HCT116 (cell line): ENCODE results near the gene KRTAP4-6. TPM values are rescaled to one million over a fixed set of nuclear protein-coding genes. Genes with fewer than 3 reads are reported as not detected.
A peak's percentile ranks its signal among the peaks of the same experiment; 100 is the strongest.

Source experiments
- ATAC-seq: fragments of 200-7000 bp; cut with Tn5 transposase; 2 replicates; pipeline ENCODE4 v1.9.1; 2020; ENCODE audit warnings: mild to moderate bottlenecking, moderate library complexity
- BruUV-seq: library from RNA; stranded (reverse); fragments of 400-500 nt; replicated peaks from 2 replicates; lab custom pipeline; 2021; lab: Mats Ljungman, UMichigan
- CTCF ChIA-PET: fragments of 300-600 bp; sonication (Branson Sonifier 250); formaldehyde crosslinking; loops from one replicate; lab custom pipeline; 2021; ENCODE audit warnings: antibody characterized with exemption; lab: Charles Lee
- POLR2A ChIA-PET: fragments of 300-600, 350-600 bp; sonication (Branson Sonifier 250); formaldehyde crosslinking; loops from one replicate; lab custom pipeline; 2021; ENCODE audit warnings: antibody characterized with exemption; lab: Charles Lee
- RAD21 ChIA-PET, 2 experiments: fragments of 300-600 bp; sonication (Branson Sonifier 250); formaldehyde crosslinking; loops; one replicate each; lab custom pipeline; 2023; ENCODE audit warnings: low total read pairs in 2 of 2; ENCODE audit not compliant: uncharacterized antibody in 2 of 2, unreplicated experiment in 2 of 2, low non-redundant PET in 1 of 2; lab: Charles Lee
- DNase-seq: peaks from one replicate; pipeline ENCODE4 v3.0.0-alpha.2; 2010; ENCODE audit warnings: low read depth, low spot score
- H2AFZ ChIP-seq: fragments of 200-600 bp; shearing (Covaris generic), sonication (generic); 2 replicates; pipeline ENCODE4 v1.6.1; 2017; ENCODE audit warnings: low read depth, mixed run types, mixed read lengths, antibody characterized with exemption, low read length; ENCODE audit not compliant: poor library complexity, severe bottlenecking
- H3K27ac ChIP-seq: 2 replicates; pipeline ENCODE4 v1.5.1; 2012; ENCODE audit warnings: low read depth, low read length
- H3K27me3 ChIP-seq: fragments of 200-600 bp; sonication (generic); 2 replicates; pipeline ENCODE4 v1.6.1; 2016; ENCODE audit warnings: mixed run types, low read length, mixed read lengths; ENCODE audit not compliant: insufficient read depth
- H3K36me3 ChIP-seq, 2 experiments: fragments of 200-500 bp in 1 of 2; fragments of 200-600 bp in 1 of 2; sonication (Bioruptor generic) in 1 of 2; sonication (generic) in 1 of 2; 2 replicates each; pipeline versions ENCODE4 v1.5.1 to v1.6.1; 2014 to 2016; ENCODE audit warnings: low read length in 2 of 2, inconsistent platforms in 1 of 2, mixed read lengths in 1 of 2, mixed run types in 1 of 2; ENCODE audit not compliant: insufficient read depth in 2 of 2, control insufficient read depth in 1 of 2
- H3K4me1 ChIP-seq, 2 experiments: fragments of 200-600 bp in 1 of 2; sonication (generic) in 1 of 2; 2 replicates each; pipeline versions ENCODE4 v1.5.1 to v1.6.1; 2012 to 2017; ENCODE audit warnings: low read length in 2 of 2, inconsistent platforms in 1 of 2, mild to moderate bottlenecking in 1 of 2, mixed read lengths in 1 of 2, mixed run types in 1 of 2, moderate library complexity in 1 of 2; ENCODE audit not compliant: insufficient read depth in 2 of 2, control insufficient read depth in 1 of 2
- H3K4me2 ChIP-seq: fragments of 200-600 bp; sonication (generic); 2 replicates; pipeline ENCODE4 v1.6.1; 2017; ENCODE audit warnings: mixed run types, low read length, mixed read lengths
- H3K4me3 ChIP-seq, 2 experiments: fragments of 200-600 bp in 1 of 2; sonication (generic) in 1 of 2; replicated peaks in 1 of 2; 2 replicates each; pipeline ENCODE4 v1.5.1; 2011 to 2016; ENCODE audit warnings: low read length in 2 of 2, control low read depth in 1 of 2, low read depth in 1 of 2, mild to moderate bottlenecking in 1 of 2, mixed read lengths in 1 of 2, mixed run types in 1 of 2
- H3K79me2 ChIP-seq: fragments of 200-600 bp; sonication (generic); 2 replicates; pipeline ENCODE4 v1.6.1; 2017; ENCODE audit warnings: mild to moderate bottlenecking, mixed run types, low read length, moderate library complexity, mixed read lengths; ENCODE audit not compliant: insufficient read depth
- H3K9ac ChIP-seq: fragments of 200-600 bp; sonication (generic); 2 replicates; pipeline ENCODE4 v1.6.1; 2016; ENCODE audit warnings: low read length, mixed read lengths
- H3K9me2 ChIP-seq: fragments of 200-600 bp; sonication (generic), shearing (Covaris generic); 2 replicates; pipeline ENCODE4 v1.6.1; 2017; ENCODE audit warnings: mixed run types, mild to moderate bottlenecking, moderate library complexity; ENCODE audit not compliant: insufficient read depth
- H3K9me3 ChIP-seq, 2 experiments: fragments of 200-500 bp in 1 of 2; fragments of 200-600 bp in 1 of 2; sonication (Bioruptor generic) in 1 of 2; sonication (generic) in 1 of 2; 2 replicates each; pipeline ENCODE4 v1.6.1; 2014 to 2017; ENCODE audit warnings: low read length in 2 of 2, mixed read lengths in 2 of 2, inconsistent platforms in 1 of 2, low read depth in 1 of 2, mild to moderate bottlenecking in 1 of 2, mixed run types in 1 of 2, moderate library complexity in 1 of 2; ENCODE audit not compliant: control insufficient read depth in 1 of 2, insufficient read depth in 1 of 2
- H4K20me1 ChIP-seq: fragments of 200-600 bp; sonication (generic), shearing (Covaris generic); 2 replicates; pipeline ENCODE4 v1.6.1; 2017; ENCODE audit warnings: mixed run types, mild to moderate bottlenecking, moderate library complexity; ENCODE audit not compliant: insufficient read depth
- CBX3 ChIP-seq: IDR thresholded peaks from 2 replicates; pipeline ENCODE4 v1.6.1; 2012; ENCODE audit warnings: low read depth
- EGR1 ChIP-seq: IDR thresholded peaks from 2 replicates; pipeline ENCODE4 v1.6.1; 2012; ENCODE audit warnings: low read depth
- JUND ChIP-seq: IDR thresholded peaks from 2 replicates; pipeline ENCODE4 v1.6.1; 2012
- POLR2A ChIP-seq: IDR thresholded peaks from 2 replicates; pipeline ENCODE4 v1.7.0; 2011; ENCODE audit warnings: borderline replicate concordance; ENCODE audit not compliant: insufficient read depth, insufficient read length; ENCODE audit errors: extremely low read depth
- POLR2AphosphoS5 ChIP-seq: IDR thresholded peaks from 2 replicates; pipeline ENCODE4 v1.6.1; 2011; ENCODE audit warnings: mild to moderate bottlenecking, low read depth, low read length, moderate library complexity
- SP1 ChIP-seq: IDR thresholded peaks from 2 replicates; pipeline ENCODE4 v1.6.1; 2012; ENCODE audit warnings: low read depth
- ZNF274 ChIP-seq: fragments of 200-500 bp; sonication (Bioruptor generic); IDR thresholded peaks from 2 replicates; pipeline ENCODE4 v1.6.1; 2014; ENCODE audit warnings: mild to moderate bottlenecking, low read depth, low read length, inconsistent platforms
- intact Hi-C: fragments of 100-400 bp; cut with micrococcal nuclease; formaldehyde crosslinking; loops from 2 replicates; pipeline ENCODE4 v1.10.0; 2022
- total RNA-seq: library from RNA; stranded (reverse); gene quantifications from one replicate; pipeline ENCODE4 v1.2.1, GENCODE V29; 2021; ENCODE audit not compliant: unreplicated experiment
- TF ChIP-seq, protein P1 (sequence below): IDR thresholded peaks from 2 replicates; pipeline ENCODE4 v1.6.1; 2012; ENCODE audit warnings: low read depth
- TF ChIP-seq, protein P2 (sequence below): IDR thresholded peaks from 2 replicates; pipeline ENCODE4 v1.6.1; 2012
- TF ChIP-seq, protein P3 (sequence below): IDR thresholded peaks from 2 replicates; pipeline ENCODE4 v1.6.1; 2011; ENCODE audit warnings: mild to moderate bottlenecking, low read length, moderate library complexity; ENCODE audit not compliant: insufficient replicate concordance; ENCODE audit errors: extremely low read depth

The KRTAP4-6 gene
- total RNA-seq, 1 experiment from 2014 or later, result not detected

DNA sequence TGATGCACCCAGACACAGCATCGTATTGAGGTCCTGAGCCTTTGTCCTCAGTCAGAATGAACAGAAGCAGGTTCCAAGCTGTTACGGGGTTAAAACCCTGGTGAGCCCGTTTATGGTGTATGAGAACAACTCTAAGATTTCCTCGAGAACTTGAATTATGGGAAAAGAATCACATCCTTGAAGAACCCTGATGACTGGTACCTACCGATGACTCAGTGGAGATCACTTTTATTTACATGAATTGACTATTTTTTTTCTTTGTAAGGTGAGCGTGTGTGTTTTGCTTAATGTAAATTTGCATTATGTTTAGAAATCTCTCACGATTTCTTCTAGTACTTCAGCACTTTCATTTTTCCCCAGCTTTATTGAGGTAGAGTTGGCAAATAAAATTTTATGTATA is 23.5 kb upstream of the KRTAP4-6 start:
- H3K9me3 ChIP-seq, result no peaks in the 10 kb centered on the region; a peak in 1 of 4 replicates
- no peaks in the 10 kb centered on the region for H3K9me2 ChIP-seq
- H3K9ac ChIP-seq, result no peak overlapping the region
- RAD21 ChIA-PET, result no interaction called here
- H4K20me1 ChIP-seq, result no peaks in the 10 kb centered on the region
- H3K27me3 ChIP-seq, result no peaks in the 10 kb centered on the region
- intact Hi-C loops, result no loop called here
- POLR2A ChIA-PET, result no interaction called here
- DNase-seq, result no peak
- no peak for ATAC-seq
- no peak overlapping the region for H3K4me3 ChIP-seq
- no TSS peak for BruUV-seq
- TF ChIP-seq ZNF274 (no peak), POLR2AphosphoS5 (no peak), SP1 (no peak), CBX3 (no peak)
- no peaks in the 10 kb centered on the region for H3K79me2 ChIP-seq
- CTCF ChIA-PET, result no interaction called here
- H3K27ac ChIP-seq, result no peak overlapping the region
- no peak overlapping the region for H2AFZ ChIP-seq
- H3K4me2 ChIP-seq, result no peak overlapping the region
- H3K36me3 ChIP-seq, result no peaks in the 10 kb centered on the region
- no peaks in the 10 kb centered on the region for H3K4me1 ChIP-seq

DNA sequence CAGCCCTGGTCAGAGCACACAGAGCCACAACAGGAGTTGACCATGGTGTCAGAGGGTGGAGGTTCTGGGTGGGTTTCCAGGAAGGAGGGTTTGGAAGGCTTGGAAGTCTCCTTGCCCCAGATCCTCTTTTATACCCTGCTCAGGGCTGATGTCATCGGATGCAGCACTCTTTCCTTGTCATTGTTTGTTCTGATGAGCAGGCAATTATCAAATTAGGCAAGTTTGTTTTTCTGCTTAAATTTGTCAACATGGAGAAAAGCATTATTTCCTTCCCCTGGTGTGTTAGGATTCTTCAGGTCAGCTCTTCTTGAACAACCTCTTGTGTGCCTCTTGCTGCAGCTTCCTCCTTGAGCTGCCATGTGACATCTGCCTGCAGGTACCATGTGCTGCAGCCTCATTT is 20.3 kb upstream of the KRTAP4-6 start, which contains the start of gene KRTAP4-4:
KRTAP4-4 (minus strand) TSS at position 101 of the 400 bp plus-strand sequence; CDS start at position 44, 57 bp downstream.
- no peaks in the 10 kb centered on the region for H3K9me2 ChIP-seq
- peak within 1 kb of the TSS; percentile 77 for H2AFZ ChIP-seq
- no TSS peak for BruUV-seq
- no peaks in the 10 kb centered on the region for H3K79me2 ChIP-seq
- CTCF ChIA-PET, result no interaction called here
- H3K9me3 ChIP-seq, result no peaks in the 10 kb centered on the region; a peak in 1 of 4 replicates
- no peak within 1 kb of the TSS for H3K4me3 ChIP-seq
- H3K27me3 ChIP-seq, result no peaks in the 10 kb centered on the region
- no peak within 1 kb of the TSS for H3K9ac ChIP-seq
- H3K4me2 ChIP-seq, result no peak within 1 kb of the TSS
- intact Hi-C loops, result no loop called here
- no peak for TF ChIP-seq POLR2A
- TF ChIP-seq, protein P1, sequence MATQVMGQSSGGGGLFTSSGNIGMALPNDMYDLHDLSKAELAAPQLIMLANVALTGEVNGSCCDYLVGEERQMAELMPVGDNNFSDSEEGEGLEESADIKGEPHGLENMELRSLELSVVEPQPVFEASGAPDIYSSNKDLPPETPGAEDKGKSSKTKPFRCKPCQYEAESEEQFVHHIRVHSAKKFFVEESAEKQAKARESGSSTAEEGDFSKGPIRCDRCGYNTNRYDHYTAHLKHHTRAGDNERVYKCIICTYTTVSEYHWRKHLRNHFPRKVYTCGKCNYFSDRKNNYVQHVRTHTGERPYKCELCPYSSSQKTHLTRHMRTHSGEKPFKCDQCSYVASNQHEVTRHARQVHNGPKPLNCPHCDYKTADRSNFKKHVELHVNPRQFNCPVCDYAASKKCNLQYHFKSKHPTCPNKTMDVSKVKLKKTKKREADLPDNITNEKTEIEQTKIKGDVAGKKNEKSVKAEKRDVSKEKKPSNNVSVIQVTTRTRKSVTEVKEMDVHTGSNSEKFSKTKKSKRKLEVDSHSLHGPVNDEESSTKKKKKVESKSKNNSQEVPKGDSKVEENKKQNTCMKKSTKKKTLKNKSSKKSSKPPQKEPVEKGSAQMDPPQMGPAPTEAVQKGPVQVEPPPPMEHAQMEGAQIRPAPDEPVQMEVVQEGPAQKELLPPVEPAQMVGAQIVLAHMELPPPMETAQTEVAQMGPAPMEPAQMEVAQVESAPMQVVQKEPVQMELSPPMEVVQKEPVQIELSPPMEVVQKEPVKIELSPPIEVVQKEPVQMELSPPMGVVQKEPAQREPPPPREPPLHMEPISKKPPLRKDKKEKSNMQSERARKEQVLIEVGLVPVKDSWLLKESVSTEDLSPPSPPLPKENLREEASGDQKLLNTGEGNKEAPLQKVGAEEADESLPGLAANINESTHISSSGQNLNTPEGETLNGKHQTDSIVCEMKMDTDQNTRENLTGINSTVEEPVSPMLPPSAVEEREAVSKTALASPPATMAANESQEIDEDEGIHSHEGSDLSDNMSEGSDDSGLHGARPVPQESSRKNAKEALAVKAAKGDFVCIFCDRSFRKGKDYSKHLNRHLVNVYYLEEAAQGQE, result no peak
- TF ChIP-seq, protein P2, sequence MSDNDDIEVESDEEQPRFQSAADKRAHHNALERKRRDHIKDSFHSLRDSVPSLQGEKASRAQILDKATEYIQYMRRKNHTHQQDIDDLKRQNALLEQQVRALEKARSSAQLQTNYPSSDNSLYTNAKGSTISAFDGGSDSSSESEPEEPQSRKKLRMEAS, result no peak; the same call in 1 of the 2 replicates
- TF ChIP-seq, protein P3, sequence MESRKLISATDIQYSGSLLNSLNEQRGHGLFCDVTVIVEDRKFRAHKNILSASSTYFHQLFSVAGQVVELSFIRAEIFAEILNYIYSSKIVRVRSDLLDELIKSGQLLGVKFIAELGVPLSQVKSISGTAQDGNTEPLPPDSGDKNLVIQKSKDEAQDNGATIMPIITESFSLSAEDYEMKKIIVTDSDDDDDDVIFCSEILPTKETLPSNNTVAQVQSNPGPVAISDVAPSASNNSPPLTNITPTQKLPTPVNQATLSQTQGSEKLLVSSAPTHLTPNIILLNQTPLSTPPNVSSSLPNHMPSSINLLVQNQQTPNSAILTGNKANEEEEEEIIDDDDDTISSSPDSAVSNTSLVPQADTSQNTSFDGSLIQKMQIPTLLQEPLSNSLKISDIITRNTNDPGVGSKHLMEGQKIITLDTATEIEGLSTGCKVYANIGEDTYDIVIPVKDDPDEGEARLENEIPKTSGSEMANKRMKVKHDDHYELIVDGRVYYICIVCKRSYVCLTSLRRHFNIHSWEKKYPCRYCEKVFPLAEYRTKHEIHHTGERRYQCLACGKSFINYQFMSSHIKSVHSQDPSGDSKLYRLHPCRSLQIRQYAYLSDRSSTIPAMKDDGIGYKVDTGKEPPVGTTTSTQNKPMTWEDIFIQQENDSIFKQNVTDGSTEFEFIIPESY, result no peak
- TF ChIP-seq JUND, result no peak
- no peak for TF ChIP-seq POLR2AphosphoS5
- no peak for TF ChIP-seq EGR1
- H3K36me3 ChIP-seq, result no peaks in the 10 kb centered on the region
- DNase-seq (no peak), ATAC-seq (no peak)
- no peaks in the 10 kb centered on the region for H3K4me1 ChIP-seq
- no peak within 1 kb of the TSS for H3K27ac ChIP-seq
- no peaks in the 10 kb centered on the region for H4K20me1 ChIP-seq
- RAD21 ChIA-PET, result no interaction called here
- POLR2A ChIA-PET, result no interaction called here
